Measurements from ENCODE around the gene NKTR.
A peak's percentile ranks its signal among the peaks of the same experiment; 100 is the strongest.

NKTR gene

GRCh38 chr3:42683875-42684598 lies 83.6 kb downstream of the NKTR start:
- DNase-seq: peak; percentile 35

- DNase-seq: no peak
Observed at GRCh38 chr3:42684632-42685362, 84.3 kb downstream of the NKTR start.

DNA sequence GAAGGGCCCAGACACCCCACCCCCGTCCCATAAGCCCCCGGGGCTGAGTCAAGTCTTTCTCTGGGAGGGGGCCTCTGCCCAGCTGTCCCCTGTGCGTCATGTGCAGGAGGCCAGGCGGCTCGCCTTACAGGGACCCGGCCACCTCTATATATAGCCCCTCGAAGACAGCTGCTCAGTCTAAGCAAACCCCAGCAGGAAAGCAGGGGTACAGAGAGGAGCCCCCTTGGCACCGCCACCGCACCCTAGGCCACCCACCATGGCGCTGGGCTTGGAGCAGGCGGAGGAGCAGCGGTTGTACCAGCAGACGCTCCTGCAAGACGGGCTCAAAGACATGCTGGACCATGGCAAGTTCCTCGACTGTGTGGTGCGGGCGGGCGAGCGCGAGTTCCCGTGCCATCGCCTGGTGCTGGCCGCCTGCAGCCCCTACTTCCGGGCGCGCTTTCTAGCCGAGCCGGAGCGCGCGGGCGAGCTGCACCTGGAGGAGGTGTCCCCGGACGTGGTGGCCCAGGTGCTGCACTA lies 84.9 kb downstream of the NKTR start, which contains the start of gene KLHL40:
Gene KLHL40, plus strand, starts transcription at position 175 of the 519 bp plus-strand sequence. Its CDS starts 82 bp downstream, at position 257.
- no peak for DNase-seq

DNA sequence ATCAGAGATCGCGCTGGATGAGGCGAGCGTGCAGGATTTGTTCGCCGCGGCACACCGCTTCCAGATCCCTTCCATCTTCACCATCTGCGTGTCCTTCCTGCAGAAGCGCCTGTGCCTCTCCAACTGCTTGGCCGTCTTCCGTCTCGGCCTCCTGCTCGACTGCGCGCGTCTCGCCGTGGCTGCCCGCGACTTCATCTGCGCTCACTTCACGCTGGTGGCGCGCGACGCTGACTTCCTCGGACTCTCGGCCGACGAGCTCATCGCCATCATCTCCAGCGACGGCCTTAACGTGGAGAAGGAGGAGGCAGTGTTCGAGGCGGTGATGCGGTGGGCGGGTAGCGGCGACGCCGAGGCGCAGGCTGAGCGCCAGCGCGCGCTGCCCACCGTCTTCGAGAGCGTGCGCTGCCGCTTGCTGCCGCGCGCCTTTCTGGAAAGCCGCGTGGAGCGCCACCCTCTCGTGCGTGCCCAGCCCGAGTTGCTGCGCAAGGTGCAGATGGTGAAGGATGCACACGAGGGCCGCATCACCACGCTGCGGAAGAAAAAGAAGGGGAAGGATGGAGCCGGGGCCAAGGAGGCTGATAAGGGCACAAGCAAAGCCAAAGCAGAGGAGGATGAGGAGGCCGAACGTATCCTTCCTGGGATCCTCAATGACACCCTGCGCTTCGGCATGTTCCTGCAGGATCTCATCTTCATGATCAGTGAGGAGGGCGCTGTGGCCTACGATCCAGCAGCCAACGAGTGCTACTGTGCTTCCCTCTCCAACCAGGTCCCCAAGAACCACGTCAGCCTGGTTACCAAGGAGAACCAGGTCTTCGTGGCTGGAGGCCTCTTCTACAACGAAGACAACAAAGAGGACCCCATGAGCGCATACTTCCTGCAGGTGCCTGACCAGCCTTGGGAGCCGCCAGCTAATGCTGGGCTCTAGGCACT lies 85.7 kb downstream of the NKTR start:
- DNase-seq: peak; percentile 36

- DNase-seq: no peak
Observed at GRCh38 chr3:42686832-42687650, 86.6 kb downstream of the NKTR start.

DNA sequence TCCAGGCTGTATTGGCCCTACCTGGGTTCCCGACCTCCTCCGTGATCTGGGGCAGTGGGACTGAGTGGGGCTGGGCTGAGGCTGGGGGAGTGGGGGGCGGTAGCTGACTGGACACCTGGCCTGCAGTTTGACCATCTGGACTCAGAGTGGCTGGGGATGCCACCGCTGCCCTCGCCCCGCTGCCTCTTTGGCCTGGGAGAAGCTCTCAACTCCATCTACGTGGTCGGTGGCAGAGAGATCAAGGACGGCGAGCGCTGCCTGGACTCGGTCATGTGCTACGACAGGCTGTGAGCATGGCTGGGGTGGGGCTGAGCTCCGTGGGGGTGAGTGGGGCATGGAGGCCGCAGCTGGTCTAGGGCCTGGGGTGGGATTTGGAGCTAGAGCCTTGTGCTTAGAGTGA lies 87.5 kb downstream of the NKTR start:
- no peak for DNase-seq

GRCh38 chr3:42688487-42689420 lies 88.3 kb downstream of the NKTR start:
- DNase-seq: no peak

- DNase-seq: no peak
Observed at GRCh38 chr3:42689421-42690014, 89.0 kb downstream of the NKTR start.

DNA sequence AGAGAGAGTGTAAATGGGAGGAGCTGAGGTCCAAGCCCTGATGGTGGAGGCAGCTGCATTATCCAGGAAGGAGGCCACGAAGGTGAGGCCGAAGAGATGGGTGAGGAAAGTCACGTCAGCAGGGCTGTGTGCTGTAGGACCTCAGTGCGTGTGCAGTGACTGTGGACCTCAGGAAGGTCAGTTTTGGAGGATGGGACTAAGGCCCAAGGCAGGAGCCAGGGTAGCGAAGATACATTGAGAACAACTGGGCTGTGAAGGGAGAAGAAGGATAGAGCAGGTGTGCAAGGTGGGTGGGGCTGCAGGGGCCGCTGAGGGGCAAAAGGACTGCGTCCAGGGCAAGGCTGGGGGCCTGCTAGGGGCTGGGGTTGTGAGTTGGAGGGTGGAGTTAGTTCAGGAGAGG lies 89.7 kb downstream of the NKTR start:
- DNase-seq: no peak

GRCh38 chr3:42690766-42691680 lies 90.5 kb downstream of the NKTR start:
- no peak for DNase-seq

DNA sequence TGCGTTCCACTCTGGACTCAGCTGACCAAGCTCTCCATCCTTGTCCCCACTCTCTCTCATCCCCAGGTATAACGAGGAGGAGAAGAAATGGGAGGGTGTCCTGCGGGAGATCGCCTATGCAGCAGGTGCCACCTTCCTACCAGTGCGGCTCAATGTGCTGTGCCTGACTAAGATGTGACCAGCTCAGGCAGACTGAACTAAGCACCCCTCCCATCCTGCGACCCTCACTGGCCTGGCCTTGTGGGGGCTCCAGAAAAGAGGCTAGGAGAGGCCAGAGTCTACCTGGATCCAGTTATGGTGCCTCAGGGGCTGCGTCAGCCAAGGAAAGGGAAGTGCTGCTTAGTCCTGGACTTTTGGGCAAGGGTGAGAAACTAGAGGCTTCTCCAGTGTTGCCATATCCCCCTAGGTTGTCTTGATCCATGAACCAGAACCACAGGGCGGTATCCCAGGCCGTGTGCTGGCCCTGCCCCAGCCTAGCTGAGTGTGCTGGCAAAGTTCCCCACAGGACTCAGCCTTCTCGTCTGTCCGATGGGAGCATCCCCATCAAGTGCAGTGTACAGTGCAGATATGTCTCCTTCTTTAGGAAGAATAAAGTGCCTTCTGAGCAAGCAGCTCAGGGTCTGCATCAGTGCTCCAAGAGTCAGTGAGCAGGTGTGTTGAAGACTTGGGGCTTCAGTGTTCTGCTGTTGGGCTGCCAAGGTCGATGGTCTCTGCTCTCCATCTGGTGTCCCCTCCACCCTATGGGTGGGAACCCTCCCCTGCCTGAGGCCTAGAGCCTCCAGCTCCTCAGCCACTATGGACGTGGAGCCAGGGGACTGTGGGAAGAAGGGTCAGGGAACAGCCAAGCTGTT lies 91.6 kb downstream of the NKTR start:
- DNase-seq: no peak

- DNase-seq: no peak
Observed at GRCh38 chr3:42692667-42693529, 92.4 kb downstream of the NKTR start.

- no peak for DNase-seq
Observed at GRCh38 chr3:42693530-42693930, 93.0 kb downstream of the NKTR start.

GRCh38 chr3:42694366-42694765 lies 93.9 kb downstream of the NKTR start:
- DNase-seq: no peak

DNA sequence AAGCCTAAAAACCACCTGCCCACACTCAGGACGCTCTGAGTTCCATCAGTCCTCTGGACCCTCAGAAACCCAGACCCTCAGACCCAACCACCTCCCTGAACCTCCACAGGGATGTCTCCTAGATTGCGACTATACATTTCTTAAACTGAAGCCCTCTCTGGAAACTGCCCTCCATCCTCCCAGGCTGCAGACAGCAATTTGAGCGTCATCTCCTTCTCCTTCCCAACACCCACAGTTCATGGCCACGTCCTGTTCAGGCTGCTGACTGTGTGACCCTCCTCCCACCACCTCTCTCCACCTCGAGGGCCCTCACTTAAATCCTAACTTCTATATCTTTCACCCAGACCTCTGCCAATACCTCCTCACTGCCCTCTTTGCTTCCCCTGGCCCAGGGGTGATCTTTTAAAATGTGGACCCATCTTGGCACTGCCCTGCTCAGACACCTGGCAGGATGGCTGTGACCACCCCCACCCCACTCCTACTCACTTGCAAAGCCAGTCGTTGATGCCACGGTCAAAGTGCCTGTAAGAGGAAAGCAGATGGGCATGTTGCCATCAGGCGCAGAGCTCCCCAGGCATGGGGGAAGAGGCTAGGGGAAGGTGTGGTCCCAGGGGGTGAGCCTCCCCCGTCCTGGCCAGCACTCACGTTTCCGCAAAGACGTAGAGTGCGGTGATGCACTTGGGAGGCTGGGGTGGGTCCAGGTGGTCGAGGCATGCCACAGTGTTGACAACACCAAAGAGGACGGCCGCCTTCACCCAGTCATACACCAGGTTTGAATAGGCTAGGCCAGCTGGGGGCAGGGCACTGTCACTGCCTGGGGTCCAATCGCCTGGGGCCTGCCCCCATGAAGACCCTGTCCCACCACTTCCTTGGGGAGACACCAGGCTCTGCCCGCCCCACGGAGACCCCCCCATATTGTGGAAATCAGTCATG lies 96.1 kb downstream of the NKTR start:
- DNase-seq: no peak
